AG09319 (cell line): ENCODE results near the gene MBD5.

ENCODE experiments used
- DNase-seq: peaks from one replicate; pipeline ENCODE4 v3.0.0-alpha.2; 2010; ENCODE audit warnings: low read depth; ENCODE audit errors: extremely low read depth
- CTCF ChIP-seq: IDR thresholded peaks from 2 replicates; pipeline ENCODE4 v1.5.1; 2011; ENCODE audit warnings: low read depth, mild to moderate bottlenecking, inconsistent platforms, low read length, moderate library complexity

Gene MBD5

GRCh38 chr2:148305476-148305875 lies 284.6 kb downstream of the MBD5 start:
- no peak for TF ChIP-seq CTCF
- DNase-seq: no peak

- TF ChIP-seq CTCF: no peak
- DNase-seq: no peak
Measured at GRCh38 chr2:148306027-148306426, 285.1 kb downstream of the MBD5 start.

- no peak for DNase-seq
- no peak for TF ChIP-seq CTCF
Measured at GRCh38 chr2:148317598-148317997, 296.7 kb downstream of the MBD5 start.

GRCh38 chr2:148338541-148338940 lies 317.6 kb downstream of the MBD5 start:
- TF ChIP-seq CTCF: no peak
- peak; percentile 1 for DNase-seq

- no peak for TF ChIP-seq CTCF
- DNase-seq: no peak
Measured at GRCh38 chr2:148342086-148342485, 321.2 kb downstream of the MBD5 start.

- peak; percentile 3 for DNase-seq
- TF ChIP-seq CTCF: no peak
Measured at GRCh38 chr2:148350199-148350598, 329.3 kb downstream of the MBD5 start.

GRCh38 chr2:148351437-148352143 lies 330.7 kb downstream of the MBD5 start:
- no peak for DNase-seq
- TF ChIP-seq CTCF: no peak
